Esophagus squamous epithelium (tissue), 5 donors: Measurements from ENCODE around the gene TUB. TPM values are rescaled to one million over a fixed set of nuclear protein-coding genes. Genes with fewer than 3 reads are reported as not detected.

Experiments used
- DNase-seq: peaks from one replicate; lab custom pipeline; 2025; lab: John Stamatoyannopoulos, UW
- H3K27ac ChIP-seq, 4 donors: fragments of 200-600 bp; sonication (generic); one replicate each; pipeline ENCODE4 v1.5.1; 2016 to 2019; ENCODE audit warnings: mild to moderate bottlenecking in 1 of 4
- H3K27me3 ChIP-seq, 4 donors: fragments of 200-600 bp; sonication (generic); 1 replicate in 3 of 4; 2 replicates in 1 of 4; pipeline versions ENCODE4 v1.5.1 to v1.6.0; 2017 to 2021; ENCODE audit warnings: antibody characterized with exemption in 1 of 4
- H3K36me3 ChIP-seq, 3 donors: fragments of 200-600 bp; sonication (generic); one replicate each; pipeline ENCODE4 v1.5.1; 2016 to 2019
- H3K4me1 ChIP-seq, 3 donors: fragments of 200-600 bp; sonication (generic); one replicate each; pipeline ENCODE4 v1.5.1; 2017 to 2019
- H3K4me3 ChIP-seq, 4 donors: fragments of 200-600 bp; sonication (generic); 1 replicate in 3 of 4; 2 replicates in 1 of 4; pipeline ENCODE4 v1.5.1; 2016 to 2019; ENCODE audit warnings: mild to moderate bottlenecking in 2 of 4, moderate library complexity in 1 of 4
- H3K9me3 ChIP-seq, 3 donors: fragments of 200-600 bp; sonication (generic); one replicate each; pipeline ENCODE4 v1.5.1; 2016 to 2019
- CTCF ChIP-seq, 6 experiments: fragments of 450-650 bp in 4 of 6; fragments of 200-600 bp in 2 of 6; sonication (generic) in 2 of 6; IDR thresholded peaks; one replicate each; pipeline ENCODE4 v1.5.1; 2016 to 2019; ENCODE audit warnings: antibody characterized with exemption in 6 of 6, mild to moderate bottlenecking in 4 of 6, moderate library complexity in 4 of 6
- POLR2A ChIP-seq, 4 donors: fragments of 450-650 bp; IDR thresholded peaks; one replicate each; pipeline ENCODE4 v1.6.1; 2017; ENCODE audit warnings: antibody characterized with exemption in 4 of 4, mild to moderate bottlenecking in 4 of 4, moderate library complexity in 3 of 4
- WGBS, 2 donors: methylation state at CpG; one replicate each; pipeline ENCODE4 v1.1.5; 2018; 5-methylcytosine and 5-hydroxymethylcytosine counted together
- intact Hi-C: fragments of 100-400 bp; cut with DNase I; formaldehyde crosslinking; loops from one replicate; pipeline ENCODE4 v1.15.0; 2022
- total RNA-seq, 4 donors: library from RNA; depleted of rRNA; stranded (reverse); fragments of >200 nt; gene quantifications; one replicate each; pipeline ENCODE4 v1.1.0, GENCODE V29; 2016
- donor health status: DM: yes; HTN: yes; CAD: no.

Gene TUB
- total RNA-seq, 4 donors from 2014 or later = 1.7 to 6.1 (median 2.4) TPM

- H3K27ac ChIP-seq = no peak overlapping the region
- peaks cover 4 to 17% (median 9%) of the 10 kb centered on the region in 3 donors for H3K4me1 ChIP-seq
- 76 to 94% methylated on average over 8 to 10 of the region's 10 CpGs for WGBS, 2 donors
- H3K36me3 ChIP-seq = no peaks in the 10 kb centered on the region
- no peaks in the 10 kb centered on the region for H3K9me3 ChIP-seq
- H3K27me3 ChIP-seq = peaks cover 0 to 6% (median 0%) of the 10 kb centered on the region in 4 donors
- TF ChIP-seq POLR2A (IDR thresholded peaks at IDR 0.05) (no peak), CTCF (IDR thresholded peaks at IDR 0.05) (no peak)
- no peak for DNase-seq
- H3K4me3 ChIP-seq = no peak overlapping the region
- intact Hi-C loops = no loop called here
Observed at GRCh38 chr11:8039530-8040260, 41.3 kb upstream of the TUB start.

- Histone ChIP-seq H3K4me3 (no peak overlapping the region), H3K27me3 (peaks cover 0 to 6% (median 0%) of the 10 kb centered on the region in 4 donors), H3K9me3 (no peaks in the 10 kb centered on the region), H3K4me1 (peaks cover 0 to 10% (median 4%) of the 10 kb centered on the region in 3 donors), H3K36me3 (no peaks in the 10 kb centered on the region), H3K27ac (no peak overlapping the region)
- DNase-seq = no peak
- TF ChIP-seq CTCF (IDR thresholded peaks at IDR 0.05) (no peak), POLR2A (IDR thresholded peaks at IDR 0.05) (no peak)
- intact Hi-C loops = no loop called here
- WGBS, 2 donors = 52 to 55% methylated on average over 2 to 4 of the region's 4 CpGs
Observed at GRCh38 chr11:8040261-8040920, 40.6 kb upstream of the TUB start.

- DNase-seq = no peak
- Histone ChIP-seq H3K9me3 (no peaks in the 10 kb centered on the region), H3K27ac (no peak overlapping the region), H3K36me3 (no peaks in the 10 kb centered on the region), H3K27me3 (peaks cover 0 to 6% (median 0%) of the 10 kb centered on the region in 4 donors), H3K4me1 (peaks cover 0 to 5% (median 0%) of the 10 kb centered on the region in 3 donors), H3K4me3 (no peak overlapping the region)
- intact Hi-C loops = no loop called here
- WGBS, 2 donors = 70 to 100% methylated on average over 2 of the region's 2 CpGs
- TF ChIP-seq CTCF (IDR thresholded peaks at IDR 0.05) = no peak
- no peak for TF ChIP-seq POLR2A (IDR thresholded peaks at IDR 0.05)
Observed at GRCh38 chr11:8040921-8041285, 40.1 kb upstream of the TUB start.

GRCh38 chr11:8041576-8041975, 39.4 kb upstream of the TUB start:
- TF ChIP-seq CTCF (IDR thresholded peaks at IDR 0.05) = no peak
- TF ChIP-seq POLR2A (IDR thresholded peaks at IDR 0.05) = no peak
- no peak overlapping the region for H3K4me3 ChIP-seq
- no peaks in the 10 kb centered on the region for H3K36me3 ChIP-seq
- H3K9me3 ChIP-seq = no peaks in the 10 kb centered on the region
- H3K27ac ChIP-seq = no peak overlapping the region
- H3K27me3 ChIP-seq = peaks cover 0 to 6% (median 0%) of the 10 kb centered on the region in 4 donors
- 86 to 94% methylated on average over 4 of the region's 4 CpGs for WGBS, 2 donors
- DNase-seq = no peak
- intact Hi-C loops = no loop called here
- H3K4me1 ChIP-seq = no peaks in the 10 kb centered on the region

GRCh38 chr11:8043756-8044155, 37.3 kb upstream of the TUB start:
- H3K36me3 ChIP-seq = no peaks in the 10 kb centered on the region
- TF ChIP-seq POLR2A (IDR thresholded peaks at IDR 0.05) = no peak
- TF ChIP-seq CTCF (IDR thresholded peaks at IDR 0.05) = no peak
- WGBS, 2 donors = 56 to 57% methylated on average over 2 of the region's 2 CpGs
- H3K9me3 ChIP-seq = no peaks in the 10 kb centered on the region
- no peaks in the 10 kb centered on the region for H3K4me1 ChIP-seq
- peaks cover 0 to 4% (median 0%) of the 10 kb centered on the region in 4 donors for H3K27me3 ChIP-seq
- no peak overlapping the region for H3K27ac ChIP-seq
- H3K4me3 ChIP-seq = no peak overlapping the region
- no peak for DNase-seq
- intact Hi-C loops = no loop called here
